ENCODE data around the gene PSAPL1. TPM values are rescaled to one million over a fixed set of nuclear protein-coding genes. Genes with fewer than 3 reads are reported as not detected.

PSAPL1 gene, protein sequence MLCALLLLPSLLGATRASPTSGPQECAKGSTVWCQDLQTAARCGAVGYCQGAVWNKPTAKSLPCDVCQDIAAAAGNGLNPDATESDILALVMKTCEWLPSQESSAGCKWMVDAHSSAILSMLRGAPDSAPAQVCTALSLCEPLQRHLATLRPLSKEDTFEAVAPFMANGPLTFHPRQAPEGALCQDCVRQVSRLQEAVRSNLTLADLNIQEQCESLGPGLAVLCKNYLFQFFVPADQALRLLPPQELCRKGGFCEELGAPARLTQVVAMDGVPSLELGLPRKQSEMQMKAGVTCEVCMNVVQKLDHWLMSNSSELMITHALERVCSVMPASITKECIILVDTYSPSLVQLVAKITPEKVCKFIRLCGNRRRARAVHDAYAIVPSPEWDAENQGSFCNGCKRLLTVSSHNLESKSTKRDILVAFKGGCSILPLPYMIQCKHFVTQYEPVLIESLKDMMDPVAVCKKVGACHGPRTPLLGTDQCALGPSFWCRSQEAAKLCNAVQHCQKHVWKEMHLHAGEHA
- total RNA-seq, result 0.26 TPM in 1 of 2 replicates, not detected in the other

DNA sequence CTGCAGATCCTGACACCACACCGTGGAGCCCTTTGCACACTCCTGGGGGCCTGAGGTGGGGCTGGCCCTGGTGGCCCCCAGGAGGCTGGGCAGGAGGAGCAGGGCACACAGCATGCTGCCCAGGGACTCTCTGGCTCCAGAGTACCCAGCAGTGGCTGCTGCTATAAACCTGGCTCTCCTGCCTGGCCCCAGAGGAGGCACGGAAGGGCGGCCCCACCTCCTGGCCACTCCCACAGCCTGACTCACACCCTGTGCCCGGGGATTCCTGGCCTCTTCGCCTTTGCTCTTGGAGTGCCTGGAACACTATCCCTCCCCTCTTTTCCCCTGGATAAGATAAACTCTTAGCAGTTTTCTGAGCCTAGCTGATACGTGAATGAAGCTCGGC lies at the start of gene PSAPL1:
Gene PSAPL1, minus strand, starts transcription at position 165 of the 385 bp plus-strand sequence. Its CDS starts 51 bp downstream, at position 114.
- H3K4me3 ChIP-seq (ENCODE audit: low read depth, low read length), result no peak within 1 kb of the TSS
- FAIRE-seq, result no peak
- H3K36me3 ChIP-seq (ENCODE audit: control insufficient read depth, insufficient read depth, low read length), result no peaks in the 10 kb centered on the region
- no peaks in the 10 kb centered on the region for H3K27me3 ChIP-seq (ENCODE audit: control insufficient read depth, insufficient read depth, low read length)
- TF ChIP-seq, protein P1, sequence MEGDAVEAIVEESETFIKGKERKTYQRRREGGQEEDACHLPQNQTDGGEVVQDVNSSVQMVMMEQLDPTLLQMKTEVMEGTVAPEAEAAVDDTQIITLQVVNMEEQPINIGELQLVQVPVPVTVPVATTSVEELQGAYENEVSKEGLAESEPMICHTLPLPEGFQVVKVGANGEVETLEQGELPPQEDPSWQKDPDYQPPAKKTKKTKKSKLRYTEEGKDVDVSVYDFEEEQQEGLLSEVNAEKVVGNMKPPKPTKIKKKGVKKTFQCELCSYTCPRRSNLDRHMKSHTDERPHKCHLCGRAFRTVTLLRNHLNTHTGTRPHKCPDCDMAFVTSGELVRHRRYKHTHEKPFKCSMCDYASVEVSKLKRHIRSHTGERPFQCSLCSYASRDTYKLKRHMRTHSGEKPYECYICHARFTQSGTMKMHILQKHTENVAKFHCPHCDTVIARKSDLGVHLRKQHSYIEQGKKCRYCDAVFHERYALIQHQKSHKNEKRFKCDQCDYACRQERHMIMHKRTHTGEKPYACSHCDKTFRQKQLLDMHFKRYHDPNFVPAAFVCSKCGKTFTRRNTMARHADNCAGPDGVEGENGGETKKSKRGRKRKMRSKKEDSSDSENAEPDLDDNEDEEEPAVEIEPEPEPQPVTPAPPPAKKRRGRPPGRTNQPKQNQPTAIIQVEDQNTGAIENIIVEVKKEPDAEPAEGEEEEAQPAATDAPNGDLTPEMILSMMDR (IDR thresholded peaks at IDR 0.05; ENCODE audit: insufficient read depth, low read length, severe bottlenecking), result no peak
- peak; percentile 45 for DNase-seq (ENCODE audit: low read depth)

DNA sequence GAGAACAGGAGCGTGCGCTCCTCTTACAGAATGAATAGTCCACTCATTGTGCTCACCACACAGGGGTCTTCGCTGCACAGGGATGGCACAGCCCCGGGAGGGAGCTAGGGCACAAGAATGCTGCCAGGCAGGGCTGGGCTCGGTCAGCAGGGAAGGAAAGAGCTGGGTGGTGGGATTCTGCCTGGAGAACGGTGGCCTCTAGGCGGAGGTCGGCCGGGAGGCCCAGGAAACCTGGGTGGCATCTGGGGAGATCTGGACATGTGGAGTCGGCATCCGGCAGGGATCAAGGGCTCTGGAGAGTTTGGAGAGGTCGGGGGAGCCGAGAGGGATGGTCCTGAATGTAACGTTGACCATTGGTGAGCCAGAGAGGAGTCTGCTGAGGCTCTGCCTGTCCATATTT lies 46.5 kb upstream of the PSAPL1 start:
- no peak for DNase-seq (ENCODE audit: low read depth)
- no peak for FAIRE-seq
- no peaks in the 10 kb centered on the region for H3K27me3 ChIP-seq (ENCODE audit: control insufficient read depth, insufficient read depth, low read length)
- TF ChIP-seq, protein P1 (IDR thresholded peaks at IDR 0.05; ENCODE audit: insufficient read depth, low read length, severe bottlenecking), result no peak
- H3K4me3 ChIP-seq (ENCODE audit: low read depth, low read length), result no peak overlapping the region
- no peaks in the 10 kb centered on the region for H3K36me3 ChIP-seq (ENCODE audit: control insufficient read depth, insufficient read depth, low read length)

DNA sequence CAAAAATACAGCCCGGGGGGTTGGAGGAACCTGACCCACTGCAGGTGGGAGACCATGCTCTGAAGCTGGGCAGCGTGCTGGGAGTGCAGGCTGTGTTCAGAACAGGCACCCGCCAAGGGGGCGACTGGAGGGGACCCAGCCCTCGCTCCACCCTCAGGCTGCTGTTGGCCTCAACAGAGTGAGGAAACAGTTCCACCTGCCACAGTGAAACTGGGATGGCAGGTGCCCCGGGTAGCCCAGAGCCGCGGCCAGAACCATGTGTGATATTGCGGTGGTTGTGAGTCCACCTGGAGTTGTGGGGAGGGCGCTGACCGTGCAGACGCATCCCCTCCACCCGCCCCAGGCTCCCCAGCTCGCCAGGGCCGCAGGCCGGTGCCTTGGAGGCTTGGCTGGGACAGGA lies 45.7 kb upstream of the PSAPL1 start:
- H3K27me3 ChIP-seq (ENCODE audit: control insufficient read depth, insufficient read depth, low read length), result no peaks in the 10 kb centered on the region
- H3K36me3 ChIP-seq (ENCODE audit: control insufficient read depth, insufficient read depth, low read length), result no peaks in the 10 kb centered on the region
- no peak for DNase-seq (ENCODE audit: low read depth)
- H3K4me3 ChIP-seq (ENCODE audit: low read depth, low read length), result no peak overlapping the region
- TF ChIP-seq, protein P1 (IDR thresholded peaks at IDR 0.05; ENCODE audit: insufficient read depth, low read length, severe bottlenecking), result no peak
- FAIRE-seq, result no peak

DNA sequence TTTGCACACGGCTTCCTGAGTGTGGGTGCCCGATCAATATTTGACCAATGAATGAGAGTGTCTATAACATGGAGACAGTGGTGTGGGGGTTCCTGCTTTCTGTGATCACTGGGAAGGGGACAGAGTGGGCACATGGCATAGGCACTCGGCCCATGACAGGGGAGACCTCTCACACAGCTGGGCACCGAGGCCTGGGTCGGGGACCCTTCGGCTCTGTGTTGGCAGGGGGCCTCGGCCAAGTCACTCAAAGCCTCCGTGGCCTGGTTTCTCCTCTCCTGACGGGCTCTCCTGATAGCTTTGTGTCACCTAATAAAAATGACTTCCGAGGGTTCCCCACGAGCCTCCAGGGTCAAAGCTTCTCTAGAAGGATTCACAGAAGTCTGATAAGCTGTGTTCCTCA lies 43.9 kb upstream of the PSAPL1 start:
- DNase-seq (ENCODE audit: low read depth) (no peak), FAIRE-seq (no peak)
- Histone ChIP-seq H3K27me3 (ENCODE audit: control insufficient read depth, insufficient read depth, low read length) (no peaks in the 10 kb centered on the region), H3K36me3 (ENCODE audit: control insufficient read depth, insufficient read depth, low read length) (no peaks in the 10 kb centered on the region), H3K4me3 (ENCODE audit: low read depth, low read length) (no peak overlapping the region)
- TF ChIP-seq, protein P1 (IDR thresholded peaks at IDR 0.05; ENCODE audit: insufficient read depth, low read length, severe bottlenecking), result no peak

DNA sequence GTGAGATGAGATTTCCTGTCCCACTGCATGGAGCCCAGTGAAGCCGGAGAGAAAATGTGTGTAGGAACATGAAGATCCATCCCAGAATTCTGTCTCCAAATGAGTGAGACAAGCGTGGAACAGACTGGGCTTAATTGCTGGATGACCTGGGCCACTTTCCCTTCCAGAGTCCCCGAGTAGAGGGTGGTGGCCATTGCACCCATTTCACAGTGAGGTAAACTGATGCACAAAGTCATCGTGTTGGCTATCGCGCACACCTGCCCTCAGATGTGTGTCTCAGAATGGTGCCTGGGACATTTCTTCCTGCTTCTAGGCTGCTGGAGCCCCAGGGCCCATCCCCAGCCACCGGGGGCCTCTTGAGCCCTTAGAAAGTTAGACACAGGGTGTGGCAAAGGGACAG lies 43.0 kb upstream of the PSAPL1 start:
- DNase-seq (ENCODE audit: low read depth) (no peak), FAIRE-seq (no peak)
- Histone ChIP-seq H3K27me3 (ENCODE audit: control insufficient read depth, insufficient read depth, low read length) (no peaks in the 10 kb centered on the region), H3K36me3 (ENCODE audit: control insufficient read depth, insufficient read depth, low read length) (no peaks in the 10 kb centered on the region), H3K4me3 (ENCODE audit: low read depth, low read length) (no peak overlapping the region)
- TF ChIP-seq, protein P1 (IDR thresholded peaks at IDR 0.05; ENCODE audit: insufficient read depth, low read length, severe bottlenecking), result no peak
